ENCODE measurements around the gene KIF16B.
"Not testable (repeated sequence)": the region's sequence is repeated elsewhere in the genome, so short reads cannot be mapped to it uniquely, and the experiment has no call there.

KIF16B gene

GRCh38 chr20:16554766-16555543 lies 18.3 kb downstream of the KIF16B start:
- DNase-seq = no peak

- DNase-seq = no peak
Measured at GRCh38 chr20:16553684-16554083, 19.6 kb downstream of the KIF16B start.

- no peak for DNase-seq
Measured at GRCh38 chr20:16553101-16553500, 20.1 kb downstream of the KIF16B start.

GRCh38 chr20:16552015-16552414 lies 21.2 kb downstream of the KIF16B start:
- DNase-seq = no peak

- DNase-seq = no peak
Measured at GRCh38 chr20:16551607-16552006, 21.6 kb downstream of the KIF16B start.

- DNase-seq = no peak
Measured at GRCh38 chr20:16548068-16548672, 25.1 kb downstream of the KIF16B start.

- no peak for DNase-seq
Measured at GRCh38 chr20:16544949-16545348, 28.3 kb downstream of the KIF16B start.

- DNase-seq = no peak
Measured at GRCh38 chr20:16542477-16542876, 30.8 kb downstream of the KIF16B start.

- DNase-seq = no peak
Measured at GRCh38 chr20:16541878-16542277, 31.4 kb downstream of the KIF16B start.

GRCh38 chr20:16541226-16541625 lies 32.0 kb downstream of the KIF16B start:
- no peak for DNase-seq

GRCh38 chr20:16539280-16540021 lies 33.8 kb downstream of the KIF16B start:
- DNase-seq = no peak

- no peak for DNase-seq
Measured at GRCh38 chr20:16538779-16539178, 34.5 kb downstream of the KIF16B start.

GRCh38 chr20:16537918-16538317 lies 35.3 kb downstream of the KIF16B start:
- DNase-seq = no peak

GRCh38 chr20:16537025-16537665 lies 36.1 kb downstream of the KIF16B start:
- no peak for DNase-seq

- DNase-seq = no peak
Measured at GRCh38 chr20:16535277-16535676, 38.0 kb downstream of the KIF16B start.

GRCh38 chr20:16533502-16533901 lies 39.7 kb downstream of the KIF16B start:
- DNase-seq = no peak

- DNase-seq = no peak
Measured at GRCh38 chr20:16531485-16531884, 41.8 kb downstream of the KIF16B start.

GRCh38 chr20:16530201-16530681 lies 43.0 kb downstream of the KIF16B start:
- DNase-seq = peak; percentile 74

GRCh38 chr20:16528078-16528477 lies 45.2 kb downstream of the KIF16B start:
- DNase-seq = peak; percentile 97

- no peak for DNase-seq
Measured at GRCh38 chr20:16527438-16527837, 45.8 kb downstream of the KIF16B start.

GRCh38 chr20:16526433-16527380 lies 46.5 kb downstream of the KIF16B start:
- DNase-seq = no peak

- DNase-seq = not testable (repeated sequence)
Measured at GRCh38 chr20:16522651-16523050, 50.6 kb downstream of the KIF16B start.
